Measurements from ENCODE around the gene PAWR.
"Not testable (repeated sequence)": the region's sequence is repeated elsewhere in the genome, so short reads cannot be mapped to it uniquely, and the experiment has no call there.

PAWR gene

GRCh38 chr12:79591988-79592387 is 98.8 kb downstream of the PAWR start:
- H3K4me1 ChIP-seq (ENCODE audit: control insufficient read depth, insufficient read depth, low read length, poor library complexity, severe bottlenecking) = no peaks in the 10 kb centered on the region
- H3K27ac ChIP-seq (ENCODE audit: low read depth, low read length, severe bottlenecking) = no peak overlapping the region
- no peaks in the 10 kb centered on the region for H3K9me3 ChIP-seq (ENCODE audit: control insufficient read depth, low read length)
- no peak overlapping the region for H3K4me3 ChIP-seq (ENCODE audit: extremely low read depth, insufficient read depth, low read length, poor library complexity, severe bottlenecking)
- H3K36me3 ChIP-seq (ENCODE audit: control insufficient read depth, insufficient read depth, low read length) = peaks cover 7% of the 10 kb centered on the region
- WGBS, 2 experiments (ENCODE audit: insufficient coverage in 2 of 2) = no CpG with 5 or more reads among the region's 1 CpG

- no peak overlapping the region for H3K4me3 ChIP-seq (ENCODE audit: extremely low read depth, insufficient read depth, low read length, poor library complexity, severe bottlenecking)
- H3K9me3 ChIP-seq (ENCODE audit: control insufficient read depth, low read length) = no peaks in the 10 kb centered on the region
- H3K27ac ChIP-seq (ENCODE audit: low read depth, low read length, severe bottlenecking) = no peak overlapping the region
- WGBS, 2 experiments (ENCODE audit: insufficient coverage in 2 of 2) = 100% methylated on average over 1 of the region's 2 CpGs
- no peaks in the 10 kb centered on the region for H3K4me1 ChIP-seq (ENCODE audit: control insufficient read depth, insufficient read depth, low read length, poor library complexity, severe bottlenecking)
- H3K36me3 ChIP-seq (ENCODE audit: control insufficient read depth, insufficient read depth, low read length) = peaks cover 7% of the 10 kb centered on the region
Measured at GRCh38 chr12:79590751-79591150, 100.0 kb downstream of the PAWR start.

GRCh38 chr12:79587368-79587767 is 103.4 kb downstream of the PAWR start:
- Histone ChIP-seq H3K27ac (ENCODE audit: low read depth, low read length, severe bottlenecking) (no peak overlapping the region), H3K9me3 (ENCODE audit: control insufficient read depth, low read length) (no peaks in the 10 kb centered on the region), H3K4me1 (ENCODE audit: control insufficient read depth, insufficient read depth, low read length, poor library complexity, severe bottlenecking) (no peaks in the 10 kb centered on the region), H3K36me3 (ENCODE audit: control insufficient read depth, insufficient read depth, low read length) (peaks cover 7% of the 10 kb centered on the region), H3K4me3 (ENCODE audit: extremely low read depth, insufficient read depth, low read length, poor library complexity, severe bottlenecking) (no peak overlapping the region)
- no CpG with 5 or more reads among the region's 1 CpG for WGBS, 2 experiments (ENCODE audit: insufficient coverage in 2 of 2)

GRCh38 chr12:79585147-79585546 is 105.6 kb downstream of the PAWR start:
- Histone ChIP-seq H3K36me3 (ENCODE audit: control insufficient read depth, insufficient read depth, low read length) (no peaks in the 10 kb centered on the region), H3K4me1 (ENCODE audit: control insufficient read depth, insufficient read depth, low read length, poor library complexity, severe bottlenecking) (no peaks in the 10 kb centered on the region), H3K27ac (ENCODE audit: low read depth, low read length, severe bottlenecking) (no peak overlapping the region), H3K9me3 (ENCODE audit: control insufficient read depth, low read length) (no peaks in the 10 kb centered on the region), H3K4me3 (ENCODE audit: extremely low read depth, insufficient read depth, low read length, poor library complexity, severe bottlenecking) (no peak overlapping the region)
- 100% methylated on average over 1 of the region's 1 CpG for WGBS, 2 experiments (ENCODE audit: insufficient coverage in 2 of 2)

GRCh38 chr12:79573820-79574219 is 116.9 kb downstream of the PAWR start:
- WGBS, 2 experiments (ENCODE audit: insufficient coverage in 2 of 2) = 95 to 98% methylated on average over 16 to 18 of the region's 22 CpGs
- no peaks in the 10 kb centered on the region for H3K9me3 ChIP-seq (ENCODE audit: control insufficient read depth, low read length)
- H3K4me3 ChIP-seq (ENCODE audit: extremely low read depth, insufficient read depth, low read length, poor library complexity, severe bottlenecking) = no peak overlapping the region
- no peak overlapping the region for H3K27ac ChIP-seq (ENCODE audit: low read depth, low read length, severe bottlenecking)
- H3K4me1 ChIP-seq (ENCODE audit: control insufficient read depth, insufficient read depth, low read length, poor library complexity, severe bottlenecking) = no peaks in the 10 kb centered on the region
- H3K36me3 ChIP-seq (ENCODE audit: control insufficient read depth, insufficient read depth, low read length) = peaks cover 28% of the 10 kb centered on the region

- Histone ChIP-seq H3K4me1 (ENCODE audit: control insufficient read depth, insufficient read depth, low read length, poor library complexity, severe bottlenecking) (peaks cover 10% of the 10 kb centered on the region), H3K9me3 (ENCODE audit: control insufficient read depth, low read length) (peaks cover 5% of the 10 kb centered on the region), H3K4me3 (ENCODE audit: extremely low read depth, insufficient read depth, low read length, poor library complexity, severe bottlenecking) (no peak overlapping the region), H3K36me3 (ENCODE audit: control insufficient read depth, insufficient read depth, low read length) (peaks cover 45% of the 10 kb centered on the region), H3K27ac (ENCODE audit: low read depth, low read length, severe bottlenecking) (no peak overlapping the region)
- 94 to 96% methylated on average over 2 to 3 of the region's 3 CpGs for WGBS, 2 experiments (ENCODE audit: insufficient coverage in 2 of 2)
Measured at GRCh38 chr12:79569679-79570078, 121.1 kb downstream of the PAWR start.

- Histone ChIP-seq H3K9me3 (ENCODE audit: control insufficient read depth, low read length) (peaks cover 15% of the 10 kb centered on the region), H3K4me3 (ENCODE audit: extremely low read depth, insufficient read depth, low read length, poor library complexity, severe bottlenecking) (no peak overlapping the region), H3K4me1 (ENCODE audit: control insufficient read depth, insufficient read depth, low read length, poor library complexity, severe bottlenecking) (peaks cover 10% of the 10 kb centered on the region), H3K36me3 (ENCODE audit: control insufficient read depth, insufficient read depth, low read length) (peaks cover 53% of the 10 kb centered on the region), H3K27ac (ENCODE audit: low read depth, low read length, severe bottlenecking) (no peak overlapping the region)
- 100% methylated on average over 1 of the region's 1 CpG; no CpG with 5 or more reads in 1 of the 2 experiments for WGBS, 2 experiments (ENCODE audit: insufficient coverage in 2 of 2)
Measured at GRCh38 chr12:79567175-79567563, 123.6 kb downstream of the PAWR start.

GRCh38 chr12:79566452-79567174 is 124.2 kb downstream of the PAWR start:
- Histone ChIP-seq H3K4me3 (ENCODE audit: extremely low read depth, insufficient read depth, low read length, poor library complexity, severe bottlenecking) (no peak overlapping the region), H3K4me1 (ENCODE audit: control insufficient read depth, insufficient read depth, low read length, poor library complexity, severe bottlenecking) (peaks cover 10% of the 10 kb centered on the region), H3K36me3 (ENCODE audit: control insufficient read depth, insufficient read depth, low read length) (peaks cover 56% of the 10 kb centered on the region), H3K9me3 (ENCODE audit: control insufficient read depth, low read length) (peaks cover 17% of the 10 kb centered on the region), H3K27ac (ENCODE audit: low read depth, low read length, severe bottlenecking) (peak overlapping the region; percentile 52)
- WGBS, 2 experiments (ENCODE audit: insufficient coverage in 2 of 2) = 91 to 100% methylated on average over 3 of the region's 4 CpGs

GRCh38 chr12:79564727-79565350 is 125.9 kb downstream of the PAWR start:
- H3K4me3 ChIP-seq (ENCODE audit: extremely low read depth, insufficient read depth, low read length, poor library complexity, severe bottlenecking); H3K27ac ChIP-seq (ENCODE audit: low read depth, low read length, severe bottlenecking): not testable (repeated sequence)
- H3K36me3 ChIP-seq (ENCODE audit: control insufficient read depth, insufficient read depth, low read length) = peaks cover 68% of the 10 kb centered on the region
- 94 to 97% methylated on average over 22 to 26 of the region's 29 CpGs for WGBS, 2 experiments (ENCODE audit: insufficient coverage in 2 of 2)
- H3K9me3 ChIP-seq (ENCODE audit: control insufficient read depth, low read length) = peaks cover 23% of the 10 kb centered on the region
- peaks cover 10% of the 10 kb centered on the region for H3K4me1 ChIP-seq (ENCODE audit: control insufficient read depth, insufficient read depth, low read length, poor library complexity, severe bottlenecking)

GRCh38 chr12:79563021-79563740 is 127.6 kb downstream of the PAWR start:
- Histone ChIP-seq H3K4me3 (ENCODE audit: extremely low read depth, insufficient read depth, low read length, poor library complexity, severe bottlenecking) (no peak overlapping the region), H3K4me1 (ENCODE audit: control insufficient read depth, insufficient read depth, low read length, poor library complexity, severe bottlenecking) (peaks cover 10% of the 10 kb centered on the region), H3K9me3 (ENCODE audit: control insufficient read depth, low read length) (peaks cover 23% of the 10 kb centered on the region), H3K36me3 (ENCODE audit: control insufficient read depth, insufficient read depth, low read length) (peaks cover 61% of the 10 kb centered on the region), H3K27ac (ENCODE audit: low read depth, low read length, severe bottlenecking) (no peak overlapping the region)
- 100% methylated on average over 1 of the region's 3 CpGs; no CpG with 5 or more reads in 1 of the 2 experiments for WGBS, 2 experiments (ENCODE audit: insufficient coverage in 2 of 2)

All from mesodermal cell (in vitro differentiated cells).